ENCODE results near the gene E2F8. TPM values are rescaled to one million over a fixed set of nuclear protein-coding genes. Genes with fewer than 3 reads are reported as not detected.

The E2F8 gene
- total and polyA plus RNA-seq, 2 donors from 2014 or later, result 0.66 TPM; not detected in 1

GRCh38 chr11:19251577-19251976 is 10.8 kb upstream of the E2F8 start:
- peaks cover 0 to 2% (median 0%) of the 10 kb centered on the region in 3 donors for H3K9me3 ChIP-seq (ENCODE audit: control insufficient read depth in 2 of 3, insufficient read depth in 1 of 3, low read length in 3 of 3)
- no peaks in the 10 kb centered on the region for H3K27me3 ChIP-seq (ENCODE audit: control insufficient read depth, insufficient read depth, low read length)
- H3K4me3 ChIP-seq (ENCODE audit: low read length in 3 of 3), result no peak overlapping the region
- TF ChIP-seq CTCF (IDR thresholded peaks at IDR 0.05; ENCODE audit: borderline replicate concordance, extremely low read depth, insufficient read depth), result no peak
- H3K27ac ChIP-seq (ENCODE audit: low read depth in 2 of 2, low read length in 2 of 2), result no peak overlapping the region
- H3K4me1 ChIP-seq (ENCODE audit: control insufficient read depth in 2 of 3, insufficient read depth in 2 of 3, low read depth in 1 of 3, low read length in 3 of 3), result no peaks in the 10 kb centered on the region
- intact Hi-C loops (cut with DNase I), result no loop called here
- H3K36me3 ChIP-seq (ENCODE audit: control insufficient read depth in 2 of 3, insufficient read depth in 3 of 3, low read length in 3 of 3), result no peaks in the 10 kb centered on the region
- FAIRE-seq, result no peak
- H3K9ac ChIP-seq (ENCODE audit: low read length in 3 of 3), result no peak overlapping the region
- no peak for DNase-seq

- peaks cover 0 to 2% (median 0%) of the 10 kb centered on the region in 3 donors for H3K9me3 ChIP-seq (ENCODE audit: control insufficient read depth in 2 of 3, insufficient read depth in 1 of 3, low read length in 3 of 3)
- H3K4me3 ChIP-seq (ENCODE audit: low read length in 3 of 3), result no peak overlapping the region
- FAIRE-seq (no peak), DNase-seq (no peak)
- no peak for TF ChIP-seq CTCF (IDR thresholded peaks at IDR 0.05; ENCODE audit: borderline replicate concordance, extremely low read depth, insufficient read depth)
- peaks cover 0 to 3% (median 0%) of the 10 kb centered on the region in 3 donors for H3K4me1 ChIP-seq (ENCODE audit: control insufficient read depth in 2 of 3, insufficient read depth in 2 of 3, low read depth in 1 of 3, low read length in 3 of 3)
- H3K27me3 ChIP-seq (ENCODE audit: control insufficient read depth, insufficient read depth, low read length), result peaks cover 12% of the 10 kb centered on the region
- no peak overlapping the region for H3K9ac ChIP-seq (ENCODE audit: low read length in 3 of 3)
- H3K27ac ChIP-seq (ENCODE audit: low read depth in 2 of 2, low read length in 2 of 2), result no peak overlapping the region
- intact Hi-C loops (cut with DNase I), result no loop called here
- no peaks in the 10 kb centered on the region for H3K36me3 ChIP-seq (ENCODE audit: control insufficient read depth in 2 of 3, insufficient read depth in 3 of 3, low read length in 3 of 3)
Measured at GRCh38 chr11:19246816-19247215, 6.1 kb upstream of the E2F8 start.

- Histone ChIP-seq H3K27ac (ENCODE audit: low read depth in 2 of 2, low read length in 2 of 2) (no peak overlapping the region), H3K9me3 (ENCODE audit: control insufficient read depth in 2 of 3, insufficient read depth in 1 of 3, low read length in 3 of 3) (peaks cover 0 to 2% (median 0%) of the 10 kb centered on the region in 3 donors), H3K27me3 (ENCODE audit: control insufficient read depth, insufficient read depth, low read length) (peaks cover 12% of the 10 kb centered on the region), H3K4me1 (ENCODE audit: control insufficient read depth in 2 of 3, insufficient read depth in 2 of 3, low read depth in 1 of 3, low read length in 3 of 3) (peaks cover 0 to 4% (median 0%) of the 10 kb centered on the region in 3 donors), H3K36me3 (ENCODE audit: control insufficient read depth in 2 of 3, insufficient read depth in 3 of 3, low read length in 3 of 3) (no peaks in the 10 kb centered on the region), H3K9ac (ENCODE audit: low read length in 3 of 3) (no peak overlapping the region), H3K4me3 (ENCODE audit: low read length in 3 of 3) (no peak overlapping the region)
- intact Hi-C loops (cut with DNase I), result no loop called here
- DNase-seq, result no peak
- FAIRE-seq, result no peak
- no peak for TF ChIP-seq CTCF (IDR thresholded peaks at IDR 0.05; ENCODE audit: borderline replicate concordance, extremely low read depth, insufficient read depth)
Measured at GRCh38 chr11:19245351-19245750, 4.6 kb upstream of the E2F8 start.

- H3K27ac ChIP-seq (ENCODE audit: low read depth in 2 of 2, low read length in 2 of 2), result no peak overlapping the region
- intact Hi-C loops (cut with DNase I), result no loop called here
- no peak overlapping the region for H3K9ac ChIP-seq (ENCODE audit: low read length in 3 of 3)
- DNase-seq, result no peak
- no peak for TF ChIP-seq CTCF (IDR thresholded peaks at IDR 0.05; ENCODE audit: borderline replicate concordance, extremely low read depth, insufficient read depth)
- H3K9me3 ChIP-seq (ENCODE audit: control insufficient read depth in 2 of 3, insufficient read depth in 1 of 3, low read length in 3 of 3), result no peaks in the 10 kb centered on the region
- H3K27me3 ChIP-seq (ENCODE audit: control insufficient read depth, insufficient read depth, low read length), result peaks cover 12% of the 10 kb centered on the region
- no peaks in the 10 kb centered on the region for H3K36me3 ChIP-seq (ENCODE audit: control insufficient read depth in 2 of 3, insufficient read depth in 3 of 3, low read length in 3 of 3)
- no peak overlapping the region for H3K4me3 ChIP-seq (ENCODE audit: low read length in 3 of 3)
- H3K4me1 ChIP-seq (ENCODE audit: control insufficient read depth in 2 of 3, insufficient read depth in 2 of 3, low read depth in 1 of 3, low read length in 3 of 3), result peaks cover 0 to 4% (median 0%) of the 10 kb centered on the region in 3 donors
- FAIRE-seq, result no peak
Measured at GRCh38 chr11:19244621-19245020, 3.9 kb upstream of the E2F8 start.

Data from kidney (tissue), 14 donors.